ENCODE data around the gene SUPT16H. TPM values are rescaled to one million over a fixed set of nuclear protein-coding genes. Genes with fewer than 3 reads are reported as not detected.
A peak's percentile ranks its signal among the peaks of the same experiment; 100 is the strongest.

Gene SUPT16H
- 81.3 and 107 TPM in 2 replicates for total RNA-seq (ENCODE audit: low replicate concordance)

GRCh38 chr14:21383848-21384493 lies at the start of gene SUPT16H:
Gene SUPT16H (minus strand): TSS chr14:21384019. CDS start chr14:21383927, 92 bp downstream.
- peak within 1 kb of the TSS; percentile 99 for H3K4me3 ChIP-seq (ENCODE audit: low read depth, low read length)
- TF ChIP-seq, protein P1, sequence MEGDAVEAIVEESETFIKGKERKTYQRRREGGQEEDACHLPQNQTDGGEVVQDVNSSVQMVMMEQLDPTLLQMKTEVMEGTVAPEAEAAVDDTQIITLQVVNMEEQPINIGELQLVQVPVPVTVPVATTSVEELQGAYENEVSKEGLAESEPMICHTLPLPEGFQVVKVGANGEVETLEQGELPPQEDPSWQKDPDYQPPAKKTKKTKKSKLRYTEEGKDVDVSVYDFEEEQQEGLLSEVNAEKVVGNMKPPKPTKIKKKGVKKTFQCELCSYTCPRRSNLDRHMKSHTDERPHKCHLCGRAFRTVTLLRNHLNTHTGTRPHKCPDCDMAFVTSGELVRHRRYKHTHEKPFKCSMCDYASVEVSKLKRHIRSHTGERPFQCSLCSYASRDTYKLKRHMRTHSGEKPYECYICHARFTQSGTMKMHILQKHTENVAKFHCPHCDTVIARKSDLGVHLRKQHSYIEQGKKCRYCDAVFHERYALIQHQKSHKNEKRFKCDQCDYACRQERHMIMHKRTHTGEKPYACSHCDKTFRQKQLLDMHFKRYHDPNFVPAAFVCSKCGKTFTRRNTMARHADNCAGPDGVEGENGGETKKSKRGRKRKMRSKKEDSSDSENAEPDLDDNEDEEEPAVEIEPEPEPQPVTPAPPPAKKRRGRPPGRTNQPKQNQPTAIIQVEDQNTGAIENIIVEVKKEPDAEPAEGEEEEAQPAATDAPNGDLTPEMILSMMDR (IDR thresholded peaks at IDR 0.05; ENCODE audit: insufficient read depth, low read length): no peak
- DNase-seq (ENCODE audit: low read depth): peak; percentile 95

- DNase-seq (ENCODE audit: low read depth): no peak
- TF ChIP-seq, protein P1 (IDR thresholded peaks at IDR 0.05; ENCODE audit: insufficient read depth, low read length): no peak
- no peak overlapping the region for H3K4me3 ChIP-seq (ENCODE audit: low read depth, low read length)
Observed at GRCh38 chr14:21431126-21431525, 47.3 kb upstream of the SUPT16H start.

DNA sequence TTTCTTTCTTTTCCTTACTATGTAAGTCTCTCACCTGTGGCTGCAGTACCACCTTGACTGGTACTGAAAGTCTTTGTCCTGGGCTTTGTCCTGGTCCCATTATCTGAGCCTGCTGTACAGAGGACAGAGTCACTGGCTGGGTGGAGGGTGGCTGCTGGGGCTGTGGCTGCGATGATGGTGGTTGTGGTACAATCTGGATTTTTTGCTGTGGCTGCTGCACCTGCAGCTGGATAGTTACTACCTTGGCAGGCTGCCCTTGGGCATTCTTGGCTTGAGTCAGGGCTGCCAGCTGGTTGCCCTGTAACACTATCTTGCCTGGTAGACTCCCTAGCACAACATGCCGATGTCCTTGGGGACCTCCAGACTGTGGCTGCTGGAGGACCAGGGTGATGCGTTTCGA lies 45.1 kb upstream of the SUPT16H start:
- no peak overlapping the region for H3K4me3 ChIP-seq (ENCODE audit: low read depth, low read length)
- no peak for DNase-seq (ENCODE audit: low read depth)
- TF ChIP-seq, protein P1 (IDR thresholded peaks at IDR 0.05; ENCODE audit: insufficient read depth, low read length): no peak

- no peak for DNase-seq (ENCODE audit: low read depth)
- TF ChIP-seq, protein P1 (IDR thresholded peaks at IDR 0.05; ENCODE audit: insufficient read depth, low read length): no peak
- H3K4me3 ChIP-seq (ENCODE audit: low read depth, low read length): no peak overlapping the region
Observed at GRCh38 chr14:21426692-21427091, 42.9 kb upstream of the SUPT16H start.

GRCh38 chr14:21419528-21419927 lies 35.7 kb upstream of the SUPT16H start:
- H3K4me3 ChIP-seq (ENCODE audit: low read depth, low read length): no peak overlapping the region
- DNase-seq (ENCODE audit: low read depth): no peak
- TF ChIP-seq, protein P1 (IDR thresholded peaks at IDR 0.05; ENCODE audit: insufficient read depth, low read length): no peak

- H3K4me3 ChIP-seq (ENCODE audit: low read depth, low read length): no peak overlapping the region
- TF ChIP-seq, protein P1 (IDR thresholded peaks at IDR 0.05; ENCODE audit: insufficient read depth, low read length): no peak
- no peak for DNase-seq (ENCODE audit: low read depth)
Observed at GRCh38 chr14:21415329-21415728, 31.5 kb upstream of the SUPT16H start.

Data from fibroblast of the aortic adventitia (primary cell).